GM19043 (cell line): Measurements from ENCODE around the gene TMEM174.

Experiments used
- ATAC-seq: cut with Tn5 transposase; IDR thresholded peaks from one replicate; pipeline ENCODE4 v1.9.1; 2021; ENCODE audit warnings: low read depth; ENCODE audit not compliant: unreplicated experiment

Gene TMEM174

GRCh38 chr5:73172951-73173350 is at the start of gene TMEM174:
Gene TMEM174 (plus strand): TSS chr5:73173193. CDS start chr5:73173244, 51 bp downstream.
- ATAC-seq, result no peak

- ATAC-seq, result no peak
These were observed 47.7 kb upstream of the TMEM174 start for GRCh38 chr5:73125289-73125688.

DNA sequence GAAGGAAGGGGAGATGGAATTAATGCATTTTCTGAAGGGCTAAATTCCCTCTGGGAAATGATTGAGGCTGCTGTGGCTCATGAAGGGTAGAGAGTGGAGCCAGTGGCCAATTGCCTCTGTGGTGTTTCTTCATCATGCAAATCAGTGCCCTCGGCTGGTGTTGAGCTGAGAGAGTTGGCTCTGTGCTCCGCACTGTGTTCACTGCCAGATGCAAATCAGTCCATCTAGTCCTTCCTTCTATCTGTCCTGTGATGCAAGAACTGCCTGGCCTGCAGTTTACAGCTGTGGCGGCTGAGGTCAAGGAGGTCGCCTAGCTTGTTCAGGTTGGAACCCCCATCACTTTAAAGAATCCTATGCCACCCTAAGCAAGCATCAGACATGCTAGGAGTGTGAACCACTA is 46.6 kb upstream of the TMEM174 start:
- no peak for ATAC-seq

- no peak for ATAC-seq
These were observed 46.0 kb upstream of the TMEM174 start for GRCh38 chr5:73126957-73127356.

- ATAC-seq, result no peak
These were observed 43.9 kb upstream of the TMEM174 start for GRCh38 chr5:73129143-73129542.

DNA sequence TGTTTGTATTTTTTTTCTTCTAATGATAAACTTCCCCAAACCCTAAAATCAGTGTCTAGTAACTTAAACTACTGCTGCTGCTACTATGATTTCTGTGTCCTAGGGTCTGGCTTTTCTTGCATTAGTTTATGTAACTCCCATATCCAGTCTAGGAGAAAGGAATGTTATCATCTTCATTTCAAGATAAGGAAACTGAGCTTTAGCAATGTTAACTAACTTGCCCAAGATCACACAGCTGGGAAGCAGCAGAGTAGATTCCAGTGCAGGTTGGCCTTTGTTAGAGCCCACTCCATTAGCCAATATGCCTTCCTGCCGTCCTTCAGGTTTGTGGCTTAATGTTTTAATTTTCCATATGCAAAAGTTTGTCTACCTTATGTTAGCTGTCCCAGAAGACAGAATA is 42.2 kb upstream of the TMEM174 start:
- no peak for ATAC-seq

- ATAC-seq, result no peak
These were observed 41.1 kb upstream of the TMEM174 start for GRCh38 chr5:73131711-73132425.

- ATAC-seq, result no peak
These were observed 40.2 kb upstream of the TMEM174 start for GRCh38 chr5:73132759-73133158.

DNA sequence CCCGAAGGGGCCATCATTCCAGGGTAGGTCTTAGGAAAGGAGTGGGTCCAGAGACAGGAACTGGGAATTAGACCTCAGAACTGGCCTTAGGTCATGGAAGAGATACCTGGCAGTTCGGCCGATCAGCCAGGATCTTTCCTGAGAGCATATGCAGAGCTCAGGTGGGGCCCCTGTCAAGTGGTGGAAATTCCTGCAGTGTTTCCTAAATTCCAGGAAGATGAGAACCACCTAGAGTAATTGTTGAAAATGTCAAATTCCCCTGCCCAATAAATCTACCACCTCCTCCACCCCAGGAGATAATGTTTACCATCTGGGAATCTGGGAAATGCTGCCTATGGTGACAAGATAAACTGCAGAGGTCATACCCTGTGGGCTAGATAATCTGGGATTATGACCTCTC is 38.0 kb upstream of the TMEM174 start:
- no peak for ATAC-seq

GRCh38 chr5:73135429-73136054 is 37.5 kb upstream of the TMEM174 start:
- ATAC-seq, result no peak

GRCh38 chr5:73136055-73136562 is 36.9 kb upstream of the TMEM174 start:
- ATAC-seq, result no peak

DNA sequence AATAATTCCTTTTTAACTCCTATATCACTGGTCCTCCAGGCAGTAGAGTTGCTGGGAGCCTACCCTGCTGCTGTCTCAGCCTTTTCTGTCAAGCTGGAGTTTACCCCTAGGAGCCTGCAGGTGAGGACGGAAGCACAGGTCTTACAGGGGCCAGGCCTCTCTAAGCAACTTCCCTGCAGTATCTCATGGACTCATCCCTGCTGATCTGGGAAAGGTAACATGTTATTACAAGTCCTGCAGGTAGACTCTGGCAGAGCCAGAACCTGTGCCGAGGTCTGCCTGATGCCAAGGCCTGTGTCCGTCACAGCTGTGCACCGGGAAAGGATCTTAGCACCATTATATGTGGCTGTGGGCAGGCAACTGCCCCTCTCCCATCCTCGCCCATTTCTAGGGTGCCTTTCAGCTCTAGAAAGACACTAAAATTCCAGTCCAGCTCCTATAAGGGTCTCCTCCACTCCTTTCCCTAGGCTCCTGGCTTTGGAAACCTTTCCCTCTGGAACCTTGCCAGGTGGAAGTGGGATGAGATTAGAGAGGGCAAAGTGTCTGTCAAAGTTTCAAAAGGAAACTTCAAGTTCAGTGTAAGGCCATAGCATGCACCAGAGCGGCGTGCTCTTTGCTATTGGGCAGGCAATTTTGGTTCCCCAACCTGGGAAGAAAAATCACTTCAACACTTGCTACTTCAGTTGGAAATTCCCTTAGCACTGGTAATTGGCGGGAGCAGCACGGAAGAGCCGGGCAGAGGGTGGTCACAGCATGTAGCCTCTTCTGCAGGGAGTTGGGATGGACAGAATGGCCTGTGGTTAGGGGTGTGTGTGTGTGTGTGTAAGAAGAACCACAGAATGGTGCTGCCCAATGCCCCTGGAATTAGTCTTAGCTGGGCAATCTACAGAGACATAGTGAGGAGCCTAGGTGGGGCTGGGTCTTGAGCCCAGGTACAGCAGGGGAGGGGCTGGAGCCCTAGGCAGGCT is 35.1 kb upstream of the TMEM174 start:
- ATAC-seq, result no peak

GRCh38 chr5:73139485-73139884 is 33.5 kb upstream of the TMEM174 start:
- ATAC-seq, result no peak

- no peak for ATAC-seq
These were observed 32.2 kb upstream of the TMEM174 start for GRCh38 chr5:73140801-73141200.

DNA sequence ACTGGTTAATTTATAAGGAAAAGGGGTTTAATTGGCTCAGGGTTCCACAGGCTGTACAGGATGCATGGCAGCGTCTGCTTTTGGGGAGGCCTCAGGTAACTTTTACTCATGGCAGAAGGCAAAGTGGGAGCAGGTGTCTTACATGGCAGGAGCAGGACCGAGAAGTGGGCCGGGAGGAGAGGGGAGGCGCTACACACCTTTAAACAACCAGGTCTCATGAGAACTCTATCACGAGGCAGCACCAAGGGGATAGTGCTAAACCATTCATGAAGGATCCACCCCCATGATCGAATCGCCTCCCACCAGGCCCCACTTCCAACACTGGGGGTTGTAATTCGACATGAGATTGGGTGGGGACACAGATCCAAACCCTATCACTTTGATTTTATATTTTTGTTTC is 31.0 kb upstream of the TMEM174 start:
- no peak for ATAC-seq

DNA sequence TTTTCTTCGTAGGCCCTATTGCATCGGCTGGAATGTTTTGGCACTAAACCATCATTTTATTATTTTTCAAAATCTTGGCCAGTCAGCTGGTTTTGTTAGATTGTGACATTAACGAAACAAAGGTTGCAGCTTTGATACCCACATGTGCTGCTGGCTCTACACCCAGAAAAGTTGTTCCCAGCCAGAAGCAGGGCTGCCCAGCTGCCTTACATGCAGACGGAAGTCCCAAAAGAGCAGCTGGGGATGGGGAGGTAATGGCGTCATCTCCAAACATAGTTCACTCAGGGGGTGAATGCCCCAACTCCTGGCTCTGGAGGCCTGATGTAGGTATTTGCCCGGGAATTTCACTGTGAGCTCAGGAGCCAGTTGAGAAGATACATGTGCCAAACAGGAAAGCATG is 29.3 kb upstream of the TMEM174 start:
- no peak for ATAC-seq

DNA sequence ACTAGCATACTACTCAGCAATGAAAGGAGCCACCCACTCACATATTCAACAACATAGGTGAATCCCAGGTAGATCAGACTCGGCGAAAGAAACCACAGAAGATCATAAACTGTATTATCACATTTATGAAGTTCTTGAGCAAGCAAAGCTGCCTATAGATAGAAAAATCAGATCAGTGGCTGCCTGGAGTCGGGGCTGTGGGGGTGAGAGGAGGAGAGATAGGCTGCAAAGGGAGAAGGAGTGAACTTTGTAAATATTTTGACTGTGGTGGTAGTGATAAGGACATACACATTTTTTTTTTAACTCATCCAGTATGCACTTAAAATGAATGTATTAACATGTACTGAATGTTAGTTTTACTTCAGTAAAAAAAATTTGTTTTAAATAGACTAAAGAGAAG is 23.5 kb upstream of the TMEM174 start:
- ATAC-seq, result no peak

- ATAC-seq, result no peak
These were observed 22.1 kb upstream of the TMEM174 start for GRCh38 chr5:73150876-73151275.

- ATAC-seq, result no peak
These were observed 21.1 kb upstream of the TMEM174 start for GRCh38 chr5:73151766-73152410.
